Measurements from ENCODE around the gene NUDT17.
"Not testable (repeated sequence)": the region's sequence is repeated elsewhere in the genome, so short reads cannot be mapped to it uniquely, and the experiment has no call there.

Gene NUDT17

GRCh38 chr1:145845514-145846161 lies at the start of gene NUDT17:
NUDT17 (plus strand) TSS chr1:145845630; CDS start chr1:145845641, 11 bp downstream.
- DNase-seq (ENCODE audit: low spot score) = peak; percentile 90

- DNase-seq (ENCODE audit: low spot score) = no peak
These were observed 48.7 kb upstream of the NUDT17 start for GRCh38 chr1:145796753-145797152.

GRCh38 chr1:145799806-145800205 lies 45.6 kb upstream of the NUDT17 start:
- no peak for DNase-seq (ENCODE audit: low spot score)

- no peak for DNase-seq (ENCODE audit: low spot score)
These were observed 41.0 kb upstream of the NUDT17 start for GRCh38 chr1:145804235-145805045.

- DNase-seq (ENCODE audit: low spot score) = no peak
These were observed 40.4 kb upstream of the NUDT17 start for GRCh38 chr1:145805057-145805456.

- no peak for DNase-seq (ENCODE audit: low spot score)
These were observed 39.0 kb upstream of the NUDT17 start for GRCh38 chr1:145806408-145806807.

GRCh38 chr1:145806844-145807243 lies 38.6 kb upstream of the NUDT17 start:
- DNase-seq (ENCODE audit: low spot score) = no peak

GRCh38 chr1:145812977-145813810 lies 32.2 kb upstream of the NUDT17 start:
- not testable (repeated sequence) for DNase-seq (ENCODE audit: low spot score)

- DNase-seq (ENCODE audit: low spot score) = not testable (repeated sequence)
These were observed 27.3 kb upstream of the NUDT17 start for GRCh38 chr1:145818095-145818494.

- DNase-seq (ENCODE audit: low spot score) = not testable (repeated sequence)
These were observed 22.6 kb upstream of the NUDT17 start for GRCh38 chr1:145822779-145823331.

- peak; percentile 93 for DNase-seq (ENCODE audit: low spot score)
These were observed 21.6 kb upstream of the NUDT17 start, which contains the start of the genes POLR3C and RNF115 for GRCh38 chr1:145823565-145824498. POLR3C (plus strand) TSS chr1:145824200; CDS start chr1:145825777, 1,577 bp downstream. RNF115 (minus strand) TSS chr1:145824095; CDS start chr1:145823873, 222 bp downstream.

GRCh38 chr1:145824499-145824842 lies 21.0 kb upstream of the NUDT17 start:
- peak; percentile 9 for DNase-seq (ENCODE audit: low spot score)

GRCh38 chr1:145826030-145826429 lies 19.4 kb upstream of the NUDT17 start:
- no peak for DNase-seq (ENCODE audit: low spot score)

- no peak for DNase-seq (ENCODE audit: low spot score)
These were observed 17.5 kb upstream of the NUDT17 start for GRCh38 chr1:145827966-145828365.

GRCh38 chr1:145828367-145829026 lies 16.9 kb upstream of the NUDT17 start:
- no peak for DNase-seq (ENCODE audit: low spot score)

- not testable (repeated sequence) for DNase-seq (ENCODE audit: low spot score)
These were observed 14.6 kb upstream of the NUDT17 start for GRCh38 chr1:145830810-145831209.

- DNase-seq (ENCODE audit: low spot score) = no peak
These were observed 7.8 kb upstream of the NUDT17 start for GRCh38 chr1:145837656-145838055.

- no peak for DNase-seq (ENCODE audit: low spot score)
These were observed 2.4 kb upstream of the NUDT17 start for GRCh38 chr1:145843031-145843430.

GRCh38 chr1:145845144-145845513 lies 301 bp upstream of the NUDT17 start:
- no peak for DNase-seq (ENCODE audit: low spot score)

GRCh38 chr1:145846201-145846612 lies 777 bp downstream of the NUDT17 start:
- DNase-seq (ENCODE audit: low spot score) = peak; percentile 68

Measured in GM03348 (cell line).